Heart left ventricle (tissue), 16 donors: ENCODE data around the gene IL17RA. TPM values are rescaled to one million over a fixed set of nuclear protein-coding genes. Genes with fewer than 3 reads are reported as not detected.
A peak's percentile ranks its signal among the peaks of the same experiment; 100 is the strongest.
"Not testable (repeated sequence)": the region's sequence is repeated elsewhere in the genome, so short reads cannot be mapped to it uniquely, and the experiment has no call there.

Experiments used
- ATAC-seq, 4 donors: fragments of 200-7000 bp; cut with Tn5 transposase; one replicate each; pipeline ENCODE4 v1.9.1; 2020 to 2022; ENCODE audit warnings: moderate library complexity in 4 of 4, mild to moderate bottlenecking in 3 of 4, moderate number of reproducible peaks in 1 of 4
- DNase-seq, 5 donors: peaks; one replicate each; pipeline ENCODE4 v3.0.0-alpha.2; 2020
- H3K27ac ChIP-seq, 12 donors: fragments of 200-600 bp; sonication (generic) in 4 of 12; one replicate each; pipeline versions ENCODE4 v1.5.0 to v1.8.0; 2016 to 2022; ENCODE audit warnings: mild to moderate bottlenecking in 2 of 12
- H3K27me3 ChIP-seq, 9 donors: fragments of 200-600 bp; sonication (generic) in 2 of 9; one replicate each; pipeline versions ENCODE4 v1.5.1 to v1.8.0; 2016 to 2022; ENCODE audit warnings: mild to moderate bottlenecking in 3 of 9
- H3K36me3 ChIP-seq, 9 donors: fragments of 200-600 bp; sonication (generic) in 2 of 9; one replicate each; pipeline versions ENCODE4 v1.5.0 to v1.8.0; 2018 to 2022; ENCODE audit warnings: mild to moderate bottlenecking in 2 of 9
- H3K4me1 ChIP-seq, 12 donors: fragments of 200-600 bp; sonication (generic) in 4 of 12; one replicate each; pipeline versions ENCODE4 v1.5.0 to v1.8.0; 2016 to 2022; ENCODE audit warnings: mild to moderate bottlenecking in 3 of 12
- H3K4me3 ChIP-seq, 12 donors: fragments of 200-600 bp; sonication (generic) in 4 of 12; one replicate each; pipeline versions ENCODE4 v1.5.0 to v1.8.0; 2017 to 2022; ENCODE audit warnings: mild to moderate bottlenecking in 9 of 12, moderate library complexity in 4 of 12
- H3K9me3 ChIP-seq, 12 donors: fragments of 200-600 bp; sonication (generic) in 4 of 12; one replicate each; pipeline versions ENCODE4 v1.5.0 to v1.8.0; 2016 to 2022; ENCODE audit warnings: mild to moderate bottlenecking in 1 of 12
- CTCF ChIP-seq, 12 donors: fragments of 200-600 bp; sonication (generic) in 4 of 12; IDR thresholded peaks; one replicate each; pipeline versions ENCODE4 v1.5.0 to v1.8.0; 2018 to 2022; ENCODE audit warnings: antibody characterized with exemption in 12 of 12, mild to moderate bottlenecking in 5 of 12
- POLR2A ChIP-seq, 2 donors: fragments of 450-650 bp; IDR thresholded peaks; one replicate each; pipeline ENCODE4 v1.6.1; 2017; ENCODE audit warnings: antibody characterized with exemption in 2 of 2, mild to moderate bottlenecking in 2 of 2, moderate library complexity in 2 of 2
- WGBS, 4 donors: extraction: QIAGEN DNeasy Blood & Tissue Kit in 2 of 4; methylation state at CpG; one replicate each; pipeline versions ENCODE4 v1.1.5 to v1.1.7; 2013 to 2018; 5-methylcytosine and 5-hydroxymethylcytosine counted together
- intact Hi-C, 10 donors: fragments of 100-400 bp; cut with DNase I; formaldehyde crosslinking; loops; one replicate each; pipeline versions ENCODE4 v1.11.1 to v1.14.2; 2022
- polyA plus RNA-seq, 2 donors: library from polyadenylated mRNA; stranded (reverse); fragments of 200-250 nt; gene quantifications; one replicate each; pipeline ENCODE4 v1.2.3, GENCODE V29; 2013
- total RNA-seq, 9 donors: library from RNA; depleted of rRNA in 2 of 9; stranded (reverse); fragments of >200 nt in 2 of 9; fragmentation: NEBNext Ultra II Directional in 3 of 9; extraction: Animal tissue kit (Norgen Biotek cat#: 25700) in 3 of 9; gene quantifications; one replicate each; pipeline versions ENCODE4 v1.1.0 to v1.2.4, GENCODE V29; 2016 to 2023
- donor health status: ischemic (EF 13 %, LVEDD 7.1; RV severe dilation, severe dysfunction).
- donor health status: healthy with polysubstance abuse.
- donor health status: DM: no; HTN: yes; CAD: no.
- donor health status: DM: no; HTN: no; CAD: no.
- donor health status: ischemic (EF 25% LVEDD 6.9; RV normal size, moderate dysfunction).
- donor health status: ischemic (EF 25% LVEDD 5.7; RV mildly dilated, moderate dysfunction).
- donor health status: healthy.
- donor health status: DM: yes; HTN: yes; CAD: no.
- donor health status: ischemic (EF 35%, LVEDD 5.7; RV mildly dilated, moderate dysfunction).
- donor health status: nonischemic (EF 11% LVEDD 7.7; RV severe dilation, severe dysfunction).
- donor health status: DM: yes; HTN: yes; CAD: no.
- donor health status: PGD.
- donor health status: ischemic (EF 29% LVEDD 5.4; RV normal size, mild dysfunction).
- donor health status: nonischemic (EF 23%, LVEDD 6.1; RV moderate dilation, normal function).

Gene IL17RA
- total and polyA plus RNA-seq, 11 donors, result 3.1 to 23.1 (median 8.8) TPM

- ATAC-seq (peak in 2 of 4 donors; percentile 7 to 8), DNase-seq (no peak)
- H3K9me3 ChIP-seq, result no peaks in the 10 kb centered on the region
- TF ChIP-seq POLR2A (IDR thresholded peaks at IDR 0.05), result no peak
- H3K27me3 ChIP-seq, result no peaks in the 10 kb centered on the region
- WGBS, 4 donors, result 76 to 95% (median 87%) methylated on average over 8 to 9 of the region's 9 CpGs
- peaks cover 0 to 84% (median 62%) of the 10 kb centered on the region in 9 donors for H3K36me3 ChIP-seq
- peaks cover 0 to 23% (median 13%) of the 10 kb centered on the region in 12 donors for H3K4me1 ChIP-seq
- H3K4me3 ChIP-seq, result no peak overlapping the region
- H3K27ac ChIP-seq, result peak overlapping the region in 8 of 12 donors; percentile 10 to 84 (median 68)
- intact Hi-C loops, result loop anchor here in 1 of 10 donors (10.0 kb wide), 1 partner anchor 46 kb away; no protein-coding TSS in a partner anchor
Measured at GRCh38 chr22:17140826-17141766, 56.3 kb downstream of the IL17RA start.

- Histone ChIP-seq H3K4me3 (no peak overlapping the region), H3K9me3 (no peaks in the 10 kb centered on the region), H3K4me1 (peaks cover 0 to 23% (median 13%) of the 10 kb centered on the region in 12 donors), H3K27ac (no peak overlapping the region), H3K36me3 (peaks cover 0 to 75% (median 58%) of the 10 kb centered on the region in 9 donors), H3K27me3 (no peaks in the 10 kb centered on the region)
- TF ChIP-seq POLR2A (IDR thresholded peaks at IDR 0.05), result no peak
- no peak for TF ChIP-seq CTCF (IDR thresholded peaks at IDR 0.05)
- intact Hi-C loops, result loop anchor here in 1 of 10 donors (10.0 kb wide), 1 partner anchor 48 kb away; no protein-coding TSS in a partner anchor
- WGBS, 4 donors, result 89 to 95% (median 92%) methylated on average over 8 to 9 of the region's 9 CpGs
- DNase-seq (no peak), ATAC-seq (no peak)
Measured at GRCh38 chr22:17143101-17143500, 58.3 kb downstream of the IL17RA start.

- intact Hi-C loops, result loop anchor here in 1 of 10 donors (10.0 kb wide), 1 partner anchor 49 kb away; no protein-coding TSS in a partner anchor
- ATAC-seq (no peak), DNase-seq (no peak)
- WGBS, 4 donors, result 88 to 92% (median 90%) methylated on average over 8 of the region's 8 CpGs
- TF ChIP-seq POLR2A (IDR thresholded peaks at IDR 0.05) (no peak), CTCF (IDR thresholded peaks at IDR 0.05) (no peak)
- Histone ChIP-seq H3K27me3 (no peaks in the 10 kb centered on the region), H3K4me3 (no peak overlapping the region), H3K9me3 (no peaks in the 10 kb centered on the region), H3K36me3 (peaks cover 0 to 75% (median 61%) of the 10 kb centered on the region in 9 donors), H3K27ac (no peak overlapping the region), H3K4me1 (peaks cover 0 to 23% (median 13%) of the 10 kb centered on the region in 12 donors)
Measured at GRCh38 chr22:17143826-17144225, 59.0 kb downstream of the IL17RA start.

- no peaks in the 10 kb centered on the region for H3K27me3 ChIP-seq
- DNase-seq, result no peak
- intact Hi-C loops, result loop anchor here in 1 of 10 donors (10.0 kb wide), 1 partner anchor 50 kb away; no protein-coding TSS in a partner anchor
- WGBS, 4 donors, result 84 to 96% (median 90%) methylated on average over 7 to 8 of the region's 8 CpGs
- TF ChIP-seq CTCF (IDR thresholded peaks at IDR 0.05), result no peak
- TF ChIP-seq POLR2A (IDR thresholded peaks at IDR 0.05), result no peak
- H3K27ac ChIP-seq, result no peak overlapping the region
- ATAC-seq, result no peak
- peaks cover 0 to 76% (median 59%) of the 10 kb centered on the region in 9 donors for H3K36me3 ChIP-seq
- peaks cover 0 to 17% (median 10%) of the 10 kb centered on the region in 12 donors for H3K4me1 ChIP-seq
- H3K9me3 ChIP-seq, result no peaks in the 10 kb centered on the region
- no peak overlapping the region for H3K4me3 ChIP-seq
Measured at GRCh38 chr22:17145021-17145680, 60.4 kb downstream of the IL17RA start.

- intact Hi-C loops, result loop anchor here in 1 of 10 donors (10.0 kb wide), 1 partner anchor 53 kb away; no protein-coding TSS in a partner anchor
- not testable (repeated sequence) for ATAC-seq, H3K4me3 ChIP-seq, H3K27ac ChIP-seq, H3K9me3 ChIP-seq, H3K27me3 ChIP-seq, DNase-seq
- 94 to 99% (median 98%) methylated on average over 30 of the region's 30 CpGs for WGBS, 4 donors
- peaks cover 0 to 11% (median 0%) of the 10 kb centered on the region in 12 donors for H3K4me1 ChIP-seq
- H3K36me3 ChIP-seq, result peaks cover 0 to 53% (median 39%) of the 10 kb centered on the region in 9 donors
Measured at GRCh38 chr22:17147458-17147857, 62.7 kb downstream of the IL17RA start.
